ENCODE data around the gene PSMD3. TPM values are rescaled to one million over a fixed set of nuclear protein-coding genes. Genes with fewer than 3 reads are reported as not detected.

PSMD3 gene
- total RNA-seq, 1 experiment from 2014 or later = 174 TPM

DNA sequence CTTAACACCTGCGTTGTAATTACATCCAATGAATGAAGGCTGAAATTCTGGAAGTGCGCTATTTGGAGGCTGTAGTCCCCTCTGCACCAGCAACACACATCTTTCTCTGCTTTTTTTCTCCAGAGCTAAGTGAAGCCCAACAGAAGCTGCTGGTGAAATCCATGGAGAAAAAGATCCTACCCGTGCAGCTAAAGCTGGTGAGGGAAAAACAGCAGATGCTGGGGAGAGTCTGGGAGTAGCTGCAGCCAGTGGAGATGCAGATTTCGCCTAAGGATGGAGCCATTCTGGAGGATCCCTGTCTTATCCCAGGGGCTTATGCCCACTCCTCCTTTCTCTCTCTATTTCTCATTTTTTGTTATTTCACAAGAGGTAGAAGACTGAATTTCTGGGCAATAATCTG, 4.8 kb upstream of the PSMD3 start:
- H3K4ac ChIP-seq (ENCODE audit: low read depth, low read length) = no peak overlapping the region
- DNase-seq = no peak
- no peak overlapping the region for H3K23ac ChIP-seq (ENCODE audit: insufficient read length, low read depth, low read length)
- no peaks in the 10 kb centered on the region for H3K79me1 ChIP-seq (ENCODE audit: insufficient read depth, low read depth, low read length, poor library complexity, severe bottlenecking)
- H2BK15ac ChIP-seq (ENCODE audit: low read depth, low read length) = no peak overlapping the region
- no peaks in the 10 kb centered on the region for H3K9me3 Mint-ChIP-seq
- H2BK12ac ChIP-seq (ENCODE audit: insufficient read length, low read depth, low read length) = no peak overlapping the region
- no peak overlapping the region for H3K18ac ChIP-seq (ENCODE audit: insufficient read length, low read depth, low read length)
- H4K5ac ChIP-seq (ENCODE audit: insufficient read length, low read depth, low read length) = no peak overlapping the region
- no peaks in the 10 kb centered on the region for H3K79me2 ChIP-seq (ENCODE audit: insufficient read depth, low read length)
- no peak overlapping the region for H3K27ac Mint-ChIP-seq
- no peak overlapping the region for H3T11ph ChIP-seq (ENCODE audit: low read length)
- no peak overlapping the region for H2AFZ ChIP-seq (ENCODE audit: low read length)
- no peaks in the 10 kb centered on the region for H3K36me3 Mint-ChIP-seq (ENCODE audit: insufficient read depth in 1 of 3, low read depth in 3 of 3)
- H3K4me3 Mint-ChIP-seq = no peak overlapping the region
- H4K8ac ChIP-seq (replicated peaks; ENCODE audit: insufficient read length, low read depth, low read length) = no peak overlapping the region
- no peak overlapping the region for H3K27ac ChIP-seq (ENCODE audit: insufficient read length, low read depth, low read length)
- TF ChIP-seq, protein P1, sequence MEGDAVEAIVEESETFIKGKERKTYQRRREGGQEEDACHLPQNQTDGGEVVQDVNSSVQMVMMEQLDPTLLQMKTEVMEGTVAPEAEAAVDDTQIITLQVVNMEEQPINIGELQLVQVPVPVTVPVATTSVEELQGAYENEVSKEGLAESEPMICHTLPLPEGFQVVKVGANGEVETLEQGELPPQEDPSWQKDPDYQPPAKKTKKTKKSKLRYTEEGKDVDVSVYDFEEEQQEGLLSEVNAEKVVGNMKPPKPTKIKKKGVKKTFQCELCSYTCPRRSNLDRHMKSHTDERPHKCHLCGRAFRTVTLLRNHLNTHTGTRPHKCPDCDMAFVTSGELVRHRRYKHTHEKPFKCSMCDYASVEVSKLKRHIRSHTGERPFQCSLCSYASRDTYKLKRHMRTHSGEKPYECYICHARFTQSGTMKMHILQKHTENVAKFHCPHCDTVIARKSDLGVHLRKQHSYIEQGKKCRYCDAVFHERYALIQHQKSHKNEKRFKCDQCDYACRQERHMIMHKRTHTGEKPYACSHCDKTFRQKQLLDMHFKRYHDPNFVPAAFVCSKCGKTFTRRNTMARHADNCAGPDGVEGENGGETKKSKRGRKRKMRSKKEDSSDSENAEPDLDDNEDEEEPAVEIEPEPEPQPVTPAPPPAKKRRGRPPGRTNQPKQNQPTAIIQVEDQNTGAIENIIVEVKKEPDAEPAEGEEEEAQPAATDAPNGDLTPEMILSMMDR (conservative IDR thresholded peaks at IDR 0.05) = no peak
- H2BK120ac ChIP-seq (ENCODE audit: low read depth, low read length, poor library complexity, severe bottlenecking) = no peak overlapping the region
- H4K91ac ChIP-seq (ENCODE audit: insufficient read length, low read depth, low read length) = no peak overlapping the region
- H3K9ac ChIP-seq (ENCODE audit: extremely low read depth, insufficient read length, low read length) = no peak overlapping the region
- H3K23me2 ChIP-seq (ENCODE audit: insufficient read length, low read depth, low read length, poor library complexity, severe bottlenecking) = peaks cover 5% of the 10 kb centered on the region
- no peak overlapping the region for H3K56ac ChIP-seq (ENCODE audit: insufficient read length, low read depth, low read length)
- no peaks in the 10 kb centered on the region for H3K9me3 ChIP-seq (ENCODE audit: control insufficient read depth, low read depth, low read length)
- H3K4me1 ChIP-seq (ENCODE audit: insufficient read depth, low read length) = peaks cover 8% of the 10 kb centered on the region
- peaks cover 14 to 18% of the 10 kb centered on the region in 2 experiments for H3K4me1 Mint-ChIP-seq
- H3K27me3 ChIP-seq (ENCODE audit: insufficient read depth, low read length) = no peaks in the 10 kb centered on the region
- no peak overlapping the region for H2BK5ac ChIP-seq (ENCODE audit: insufficient read length, low read length)
- H3K14ac ChIP-seq (ENCODE audit: insufficient read depth, low read length) = no peak overlapping the region
- no peaks in the 10 kb centered on the region for H4K20me1 ChIP-seq (ENCODE audit: control insufficient read depth, insufficient read depth, insufficient read length)
- no CpG with 5 or more reads among the region's 4 CpGs for WGBS (ENCODE audit: extremely low coverage, insufficient read length, low lambda C conversion rate)
- no peak overlapping the region for H2AK5ac ChIP-seq (ENCODE audit: insufficient read length, low read length)
- H3K4me2 ChIP-seq (ENCODE audit: insufficient read depth, insufficient read length, low read length) = no peak overlapping the region
- peaks cover 25% of the 10 kb centered on the region for H3K27me3 Mint-ChIP-seq (ENCODE audit: low read depth)
- no peak overlapping the region for H2BK20ac ChIP-seq (ENCODE audit: low read depth, low read length, poor library complexity, severe bottlenecking)
